HG03432 (cell line): Measurements from ENCODE around the gene FANCD2OS.
A peak's percentile ranks its signal among the peaks of the same experiment; 100 is the strongest.
"Not testable (repeated sequence)": the region's sequence is repeated elsewhere in the genome, so short reads cannot be mapped to it uniquely, and the experiment has no call there.

ENCODE experiments used
- ATAC-seq: cut with Tn5 transposase; IDR thresholded peaks from one replicate; pipeline ENCODE4 v1.9.1; 2021; ENCODE audit warnings: mild to moderate bottlenecking, moderate library complexity; ENCODE audit not compliant: unreplicated experiment

Gene FANCD2OS, protein sequence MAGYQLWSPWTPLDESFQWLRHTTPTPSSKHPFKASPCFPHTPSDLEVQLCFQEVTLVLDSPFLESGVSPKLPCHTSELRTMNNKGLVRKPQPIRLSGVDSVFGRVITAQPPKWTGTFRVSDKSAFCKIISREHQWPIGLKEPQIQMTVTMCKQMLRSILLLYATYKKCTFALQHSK

DNA sequence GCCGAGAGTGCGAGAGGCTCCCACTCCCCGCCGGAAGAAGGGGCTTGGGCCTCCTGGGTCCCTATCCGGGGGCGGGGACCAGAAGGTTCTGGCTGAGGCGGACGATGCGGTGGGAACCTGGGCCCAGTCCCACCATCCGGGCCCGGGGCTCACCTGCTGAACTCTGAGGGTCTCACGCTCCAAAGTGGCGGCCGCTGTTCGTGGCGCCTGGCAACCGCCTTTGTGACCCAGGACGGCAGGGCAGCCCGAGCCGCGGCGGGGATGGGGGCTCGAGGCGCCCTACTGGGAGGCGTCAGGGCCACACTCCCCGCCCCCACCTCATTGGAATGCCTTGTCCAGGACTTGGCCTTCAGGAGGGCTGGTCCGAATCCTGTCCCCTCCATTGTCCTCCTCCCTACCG is at the start of gene FANCD2OS:
TSS of gene FANCD2OS (minus strand) at position 165 of the 400 bp plus-strand sequence. CDS start 3,481 bp downstream, outside the sequence.
- no peak for ATAC-seq

DNA sequence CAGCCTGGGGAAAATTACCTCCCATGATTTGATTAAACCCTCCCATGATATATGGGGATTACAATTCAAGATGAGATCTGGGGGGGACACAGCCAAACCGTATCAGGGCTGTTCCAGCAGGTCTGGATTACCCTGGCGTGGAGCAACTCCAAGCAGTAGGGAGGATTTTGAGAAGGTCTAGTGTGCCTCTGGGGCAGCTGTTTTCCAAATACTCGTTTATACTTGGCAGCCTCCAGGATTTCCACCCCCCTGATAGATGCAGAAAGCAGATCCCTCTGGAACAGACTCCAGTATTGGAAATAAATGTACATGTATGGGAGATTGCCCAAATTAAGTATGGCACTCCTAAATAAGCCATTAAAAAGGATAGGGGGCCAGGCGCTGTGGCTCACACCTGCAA is 49.0 kb upstream of the FANCD2OS start:
- no peak for ATAC-seq

DNA sequence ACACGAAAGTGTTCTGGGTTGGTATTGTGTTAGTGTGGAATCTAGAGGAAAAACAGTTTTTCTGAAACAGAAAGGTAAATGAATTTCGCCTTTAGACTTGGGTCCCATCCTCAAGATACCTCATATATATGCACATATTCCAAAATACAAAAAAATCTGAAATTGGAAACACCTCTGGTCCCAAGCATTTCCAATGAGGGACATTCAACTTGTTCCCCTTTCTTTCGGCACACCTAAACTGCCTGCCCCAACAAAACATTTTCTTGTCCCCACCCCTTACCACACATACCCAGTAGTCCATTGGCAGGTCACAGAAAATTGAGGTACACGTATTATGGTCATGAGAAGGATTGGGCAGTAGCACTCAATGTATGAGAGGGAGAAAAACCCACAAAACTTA is 47.6 kb upstream of the FANCD2OS start:
- no peak for ATAC-seq

DNA sequence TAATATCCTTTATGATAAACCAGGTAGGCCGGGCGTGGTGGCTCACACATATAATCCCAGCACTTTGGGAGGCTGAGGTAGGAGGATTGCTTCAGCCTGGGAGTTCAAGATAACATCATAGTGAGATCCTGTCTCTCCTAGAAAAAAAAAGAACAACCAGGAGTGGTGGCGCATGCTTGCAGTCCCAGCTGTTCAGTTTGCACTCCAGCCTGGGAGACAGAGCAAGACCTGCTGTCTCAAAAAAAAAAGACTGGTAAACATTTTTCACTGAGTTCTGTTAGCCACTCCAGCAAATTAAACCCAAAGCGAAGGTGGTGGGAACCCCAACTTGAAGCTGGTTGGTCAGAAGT is 47.0 kb upstream of the FANCD2OS start:
- no peak for ATAC-seq

DNA sequence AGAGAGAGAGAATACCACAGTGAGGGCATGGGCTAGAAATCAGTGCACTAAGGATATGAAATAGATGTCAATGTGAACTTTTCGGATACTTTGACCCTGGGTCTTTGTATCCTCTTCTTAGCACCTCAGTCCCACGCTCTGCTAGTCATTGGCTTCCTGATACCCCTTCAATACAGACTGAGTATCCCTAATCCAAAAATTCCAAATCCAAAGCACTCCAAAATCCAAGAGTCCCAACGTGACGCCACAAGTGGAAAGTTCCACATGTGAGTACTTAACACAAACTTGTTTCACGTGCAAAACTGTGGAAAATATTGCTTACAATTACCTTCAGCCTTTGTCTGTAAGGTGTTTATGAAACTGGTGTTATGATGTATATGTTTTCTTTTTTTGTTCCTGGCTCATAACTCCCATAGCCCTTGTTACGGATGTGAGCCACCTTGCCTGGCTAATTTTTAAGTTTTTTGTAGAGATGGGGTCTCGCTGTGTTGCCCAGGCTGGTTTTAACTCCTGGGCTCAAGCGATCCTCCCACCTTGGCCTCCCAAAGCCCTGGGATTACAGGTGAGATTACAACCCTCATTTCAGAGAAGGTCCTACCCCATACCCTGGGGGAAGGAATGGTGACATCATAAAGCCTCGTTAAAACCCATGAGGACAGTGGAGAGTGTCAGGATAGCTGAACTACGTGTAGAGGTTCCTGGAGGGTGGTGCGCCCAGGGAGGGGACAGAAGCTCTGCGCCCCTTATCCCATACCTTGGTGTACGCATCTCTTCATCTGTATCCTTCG is 46.5 kb upstream of the FANCD2OS start:
- ATAC-seq = no peak

DNA sequence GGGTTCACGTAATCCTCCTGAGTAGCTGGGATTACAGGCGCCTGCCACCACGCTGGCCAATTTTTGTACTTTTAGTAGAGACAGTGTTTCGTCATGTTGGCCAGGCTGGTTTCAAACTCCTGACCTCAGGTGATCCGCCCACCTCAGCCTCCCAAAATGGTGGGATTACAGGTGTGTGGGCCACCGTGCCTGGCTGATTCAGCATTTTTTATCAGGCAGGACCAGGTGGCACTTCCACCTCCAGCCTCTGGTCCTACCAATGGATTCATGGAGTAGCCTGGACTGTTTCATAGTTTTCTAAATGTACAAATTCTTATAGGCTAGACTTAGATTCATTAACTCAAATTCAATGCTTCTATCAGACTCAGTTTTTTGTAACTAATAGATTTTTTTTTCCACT is 42.9 kb upstream of the FANCD2OS start:
- no peak for ATAC-seq

DNA sequence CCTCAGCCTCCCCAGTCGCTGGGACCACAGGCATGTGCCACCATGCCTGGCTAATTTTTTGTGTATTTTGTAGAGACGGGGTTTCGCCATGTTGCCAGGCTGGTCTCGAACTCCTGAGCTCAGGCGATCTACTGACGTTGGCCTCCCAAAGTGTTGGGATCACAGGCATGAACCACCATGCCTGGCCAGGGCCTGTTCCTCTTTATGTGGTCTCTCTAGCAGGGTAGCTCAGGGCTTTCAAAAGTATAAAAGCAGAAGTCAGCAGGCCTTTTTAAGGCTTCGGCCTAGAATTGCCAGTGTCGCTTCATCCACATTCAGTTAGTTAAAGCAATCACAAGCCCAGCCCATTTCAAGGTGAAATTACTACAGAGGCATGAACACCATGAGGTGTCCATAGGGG is 41.2 kb upstream of the FANCD2OS start:
- ATAC-seq = no peak

DNA sequence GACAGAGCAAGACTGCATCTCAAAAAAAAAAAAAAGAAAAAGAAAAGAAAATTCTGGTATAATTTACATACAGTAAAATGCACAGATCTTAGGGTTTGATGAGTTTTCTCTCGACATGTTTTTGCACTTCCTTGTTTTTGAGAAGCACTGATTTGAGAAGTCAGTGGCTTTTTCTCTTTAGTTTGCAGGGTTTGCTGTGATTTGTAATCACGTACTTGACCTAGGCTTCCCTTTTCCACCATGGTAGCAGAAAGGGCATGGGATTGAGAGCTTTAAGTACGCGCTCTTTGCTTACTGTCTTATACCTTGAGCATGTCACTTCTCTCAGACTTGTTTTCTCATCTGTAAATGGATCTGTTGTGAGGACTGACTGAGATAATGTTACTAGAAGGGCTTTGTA is 37.6 kb upstream of the FANCD2OS start:
- ATAC-seq = no peak

DNA sequence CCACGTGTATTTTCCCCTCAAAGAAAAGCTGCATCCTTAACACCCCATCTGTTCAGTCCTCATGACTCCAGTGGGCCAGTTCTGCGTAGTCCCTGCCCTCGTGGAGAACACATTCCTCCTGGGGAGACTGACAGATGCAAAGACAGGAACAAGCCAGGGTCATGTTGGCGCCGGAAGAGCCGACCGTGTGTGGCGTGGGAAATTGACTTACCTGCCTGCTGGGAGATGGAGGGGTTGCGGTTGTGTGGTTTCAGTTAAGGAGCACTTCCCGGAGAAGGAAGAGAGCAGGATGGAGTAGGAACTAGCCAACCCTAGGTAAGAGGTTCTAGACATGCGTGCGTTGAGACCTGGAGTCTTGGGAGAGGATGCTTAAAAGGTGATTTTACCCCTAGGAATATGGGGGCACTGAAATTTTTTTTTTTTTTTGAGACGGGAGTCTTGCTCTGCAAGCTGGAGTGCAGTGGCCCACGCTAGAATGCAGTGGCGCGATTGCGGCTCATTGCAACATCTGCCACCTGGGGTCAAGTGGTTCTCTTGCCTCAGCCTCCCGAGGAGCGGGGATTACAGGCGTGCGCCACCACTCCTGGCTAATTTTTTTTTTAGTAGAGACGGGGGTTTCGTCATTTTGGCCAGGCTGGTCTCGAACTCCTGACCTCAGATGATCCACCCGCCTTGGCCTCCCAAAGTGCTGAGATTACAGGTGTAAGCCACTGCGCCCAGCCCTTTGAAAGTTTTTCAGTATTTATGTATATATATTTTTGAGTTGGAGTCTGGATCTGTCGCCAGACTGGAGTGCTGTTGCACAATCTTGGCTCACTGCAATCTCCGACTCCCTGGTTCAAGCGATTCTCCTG is 34.9 kb upstream of the FANCD2OS start:
- ATAC-seq = no peak

DNA sequence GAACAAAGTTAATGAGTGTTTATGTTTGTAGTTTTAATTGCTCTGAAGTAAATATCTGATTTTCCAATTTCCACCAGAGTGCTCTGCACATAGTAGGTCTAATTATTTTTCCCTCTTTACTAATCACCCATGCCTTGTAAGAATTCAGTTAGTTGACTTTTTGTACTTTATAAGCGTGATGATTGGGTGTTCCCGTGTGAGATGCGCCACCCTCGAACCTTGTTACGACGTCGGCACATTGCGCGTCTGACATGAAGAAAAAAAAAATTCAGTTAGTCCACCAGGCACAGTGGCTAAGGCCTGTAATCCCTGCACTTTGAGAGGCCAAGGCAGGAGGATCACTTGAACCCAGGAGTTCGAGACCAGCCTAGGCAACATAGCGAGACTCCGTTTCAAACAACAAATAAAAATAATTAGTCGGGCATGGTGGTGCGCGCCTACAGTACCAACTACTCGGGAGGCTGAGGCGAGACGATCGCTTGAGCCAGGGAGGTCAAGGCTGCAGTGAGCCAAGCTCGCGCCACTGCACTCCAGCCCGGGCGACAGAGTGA is 33.0 kb upstream of the FANCD2OS start:
- ATAC-seq = no peak

DNA sequence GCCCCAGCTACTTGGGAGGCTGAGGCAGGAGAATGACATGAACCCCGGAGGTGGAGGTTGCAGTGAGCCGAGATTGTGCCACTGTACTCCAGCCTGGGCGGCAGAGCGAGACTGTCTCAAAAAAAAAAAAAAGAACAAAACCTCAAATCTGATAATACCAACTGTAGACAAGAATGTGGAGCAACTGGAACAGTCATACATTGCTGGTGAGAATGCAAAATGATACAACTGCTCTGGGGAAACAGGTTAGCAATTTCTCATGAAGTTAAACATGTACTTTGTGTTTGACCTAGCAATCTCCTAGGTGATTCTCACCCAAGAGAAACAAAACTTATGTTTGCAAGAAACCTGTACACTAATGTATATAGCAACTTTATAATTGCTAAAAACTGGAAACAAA is 29.1 kb upstream of the FANCD2OS start:
- no peak for ATAC-seq

DNA sequence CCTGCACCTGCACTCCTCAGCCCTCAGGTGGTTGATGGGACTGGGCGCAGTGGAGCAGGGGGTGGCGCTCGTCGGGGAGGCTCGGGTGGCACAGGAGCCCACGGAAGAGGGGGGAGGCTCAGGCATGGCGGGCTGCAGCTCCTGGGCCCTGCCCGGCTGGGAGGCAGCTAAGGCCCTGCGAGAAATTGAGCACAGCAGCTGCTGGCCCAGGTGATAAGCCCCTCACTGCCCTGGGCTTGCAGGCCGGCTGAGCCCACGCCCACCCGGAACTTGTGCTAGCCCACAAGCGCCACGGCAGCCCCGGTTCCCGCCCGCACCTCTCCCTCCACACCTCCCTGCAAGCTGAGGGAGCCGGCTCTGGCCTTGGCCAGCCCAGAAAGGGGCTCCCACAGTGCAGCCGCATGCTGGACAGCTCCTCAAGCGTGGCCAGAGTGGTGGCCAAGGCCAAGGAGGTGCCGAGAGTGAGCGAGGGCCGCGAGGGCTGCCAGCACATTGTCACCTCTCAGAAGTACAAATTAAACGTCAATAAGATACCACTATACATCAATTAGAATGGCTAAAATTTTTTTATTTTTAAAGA is 28.5 kb upstream of the FANCD2OS start:
- ATAC-seq = no peak

DNA sequence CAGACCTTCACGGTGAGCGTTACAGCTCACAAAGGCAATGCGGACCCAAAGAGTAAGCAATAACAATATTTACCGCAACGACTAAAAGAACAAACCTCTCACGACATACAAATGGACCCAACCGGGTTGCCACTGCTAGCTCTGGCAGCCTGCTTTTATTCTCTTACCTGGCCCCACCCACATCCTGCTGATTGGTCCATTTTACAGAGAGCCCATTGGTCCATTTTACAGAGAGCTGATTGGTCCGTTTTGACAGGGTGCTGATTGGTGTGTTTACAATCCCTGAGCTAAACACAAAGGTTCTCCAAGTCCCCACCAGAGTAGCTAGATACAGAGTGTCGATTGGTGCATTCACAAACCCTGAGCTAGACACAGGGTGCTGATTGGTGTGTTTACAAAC is 27.8 kb upstream of the FANCD2OS start:
- not testable (repeated sequence) for ATAC-seq

DNA sequence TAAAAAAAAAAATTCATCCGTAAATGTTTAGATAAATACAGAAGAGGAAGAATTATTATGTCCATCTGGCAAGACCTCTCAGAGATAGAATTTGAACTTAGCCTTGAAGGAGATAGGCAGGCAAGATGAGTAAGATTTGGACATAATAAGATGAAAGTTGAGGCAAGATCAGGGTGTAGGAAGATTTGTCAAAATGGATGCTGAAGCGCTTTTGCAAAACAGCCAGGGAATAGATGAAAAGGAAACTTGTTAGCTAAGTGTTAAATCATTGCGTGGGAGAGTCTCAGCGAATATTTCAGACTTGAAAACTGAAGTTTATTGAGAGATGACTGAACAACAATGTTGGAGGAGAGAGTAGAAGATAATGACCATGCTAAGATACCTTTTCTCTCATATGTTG is 14.7 kb upstream of the FANCD2OS start:
- ATAC-seq = no peak

DNA sequence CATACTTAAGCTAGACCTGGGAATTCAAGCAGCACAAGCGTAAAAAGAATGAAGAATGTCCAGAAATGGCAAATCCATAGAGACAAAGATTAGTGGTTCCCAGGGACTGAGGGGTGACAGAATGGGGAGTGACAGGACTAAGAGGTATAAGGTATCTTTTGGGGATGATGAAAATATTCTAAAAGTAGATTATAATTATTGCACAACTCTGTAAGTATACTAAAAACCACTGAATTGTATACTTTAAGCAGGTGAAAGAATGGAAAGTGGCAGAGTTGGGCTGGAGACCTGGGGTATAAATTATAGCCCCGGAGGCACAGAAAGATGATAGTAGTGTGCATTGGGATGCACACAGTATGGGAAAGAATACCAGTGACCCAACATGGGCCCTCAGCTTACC is 13.0 kb upstream of the FANCD2OS start:
- no peak for ATAC-seq

DNA sequence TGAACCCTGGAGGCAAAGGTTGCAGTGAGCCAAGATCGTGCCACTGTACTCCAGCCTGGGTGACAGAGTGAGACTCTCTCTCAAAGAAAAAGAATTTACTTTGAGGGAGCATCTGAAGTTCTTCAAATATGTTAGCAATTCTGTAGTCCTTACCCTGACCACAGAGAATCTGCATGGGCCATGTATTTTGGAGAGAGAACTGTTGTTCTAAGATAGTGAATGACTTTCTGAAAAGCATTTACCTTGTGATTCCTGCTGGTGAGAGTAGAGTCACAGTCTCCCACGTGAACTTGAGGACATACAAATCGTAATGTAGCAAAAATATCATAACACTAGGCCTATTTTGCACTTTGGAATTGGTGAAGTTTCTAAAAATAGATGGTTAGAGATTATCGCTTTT is 11.3 kb upstream of the FANCD2OS start:
- no peak for ATAC-seq

DNA sequence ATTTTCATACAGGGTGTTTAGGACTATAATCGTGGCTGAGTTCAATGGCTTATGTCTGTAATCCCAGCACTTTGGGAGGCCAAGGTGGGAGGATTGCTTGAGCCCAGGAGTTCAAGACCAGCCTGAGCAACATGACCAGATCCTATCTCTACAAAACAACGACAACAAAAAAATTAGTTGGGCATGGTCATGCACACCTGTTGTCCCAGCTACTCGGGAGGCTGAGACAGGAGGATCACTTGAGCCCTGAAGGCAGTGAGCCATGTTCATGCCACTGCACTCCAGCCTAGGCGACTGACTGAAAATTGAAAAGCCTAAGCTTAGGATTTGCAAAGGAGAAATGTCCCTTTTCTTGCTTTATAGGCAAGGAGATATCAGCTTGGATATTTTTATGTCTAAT is 8.9 kb upstream of the FANCD2OS start:
- ATAC-seq = no peak

DNA sequence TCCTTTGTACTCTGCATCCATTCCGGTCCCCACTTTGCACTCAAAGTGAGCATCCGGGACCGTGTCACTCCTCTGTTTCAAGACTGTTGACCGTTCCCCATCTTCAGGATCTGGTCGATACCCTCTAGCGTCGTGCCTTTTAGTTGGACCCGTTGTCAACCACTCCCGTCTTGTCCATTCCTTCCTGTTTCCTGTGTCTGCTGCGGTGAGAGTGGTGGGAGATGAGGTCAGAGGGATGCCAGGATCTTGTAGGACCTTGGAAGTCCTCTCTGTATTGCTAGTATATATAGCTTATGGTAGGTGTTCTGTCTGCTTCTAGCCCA is 8.0 kb upstream of the FANCD2OS start:
- ATAC-seq = no peak

DNA sequence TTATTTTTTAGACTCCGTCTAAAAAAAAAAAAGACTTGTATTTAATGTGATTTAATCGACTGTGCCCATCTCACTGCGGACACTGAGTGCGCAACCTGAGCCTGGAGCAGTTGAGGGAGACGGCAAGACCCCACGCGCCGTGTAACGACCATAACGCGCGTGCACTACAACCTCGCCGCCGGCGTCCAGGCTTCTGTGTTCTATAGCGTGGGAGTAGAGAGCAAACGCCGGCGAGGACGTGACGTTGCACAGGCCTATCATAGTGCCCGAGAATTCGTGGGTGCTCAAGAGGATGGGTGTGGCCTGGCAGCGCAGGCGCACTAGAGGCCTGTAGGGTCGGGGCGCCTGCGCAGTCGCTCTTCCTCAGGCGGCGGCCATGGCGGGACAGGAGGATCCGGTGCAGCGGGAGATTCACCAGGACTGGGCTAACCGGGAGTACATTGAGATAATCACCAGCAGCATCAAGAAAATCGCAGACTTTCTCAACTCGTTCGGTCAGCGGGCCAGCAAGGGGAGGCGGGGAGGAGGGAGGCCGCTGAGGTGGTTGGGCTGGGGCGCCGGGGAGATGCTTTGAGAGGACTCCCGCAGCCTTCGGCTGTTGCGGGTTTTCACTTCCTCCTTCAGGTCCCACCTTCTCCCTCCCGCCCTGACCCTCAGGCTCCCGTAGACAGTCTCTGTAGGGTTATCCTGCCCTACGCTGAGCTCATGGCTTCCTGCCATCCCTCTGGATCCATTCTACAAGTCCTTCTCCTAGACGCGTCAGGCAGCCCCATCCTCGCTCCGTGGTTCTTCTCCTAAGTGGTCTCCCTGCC is 7.5 kb upstream of the FANCD2OS start, which contains the start of gene BRK1:
TSS of gene BRK1 (plus strand) at position 350 of the 812 bp plus-strand sequence. CDS start at position 377, 27 bp downstream.
- peak; percentile 95 for ATAC-seq

DNA sequence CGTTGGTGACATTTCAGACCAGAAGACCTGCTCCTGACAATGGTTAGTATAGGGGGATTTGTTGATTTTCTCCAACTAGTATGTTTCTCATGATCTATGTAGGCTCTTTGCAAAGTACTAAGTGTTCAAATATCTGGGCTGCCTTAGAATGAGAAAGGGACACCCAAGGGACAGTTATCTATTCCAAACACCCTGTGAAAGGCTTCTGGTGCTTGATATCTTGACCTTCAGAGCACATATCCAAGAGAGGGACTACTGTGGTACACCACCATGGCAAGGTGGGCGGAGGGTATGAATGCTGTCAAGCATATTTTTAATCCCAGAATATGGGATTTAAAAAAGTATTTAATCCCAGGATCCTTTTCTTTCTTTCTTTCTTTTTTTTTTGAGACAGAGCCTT is 1.1 kb downstream of the FANCD2OS start:
- no peak for ATAC-seq
